Left kidney (tissue), 2 donors: ENCODE measurements around the gene MAPRE3. TPM values are rescaled to one million over a fixed set of nuclear protein-coding genes. Genes with fewer than 3 reads are reported as not detected.

Experiments
- DNase-seq: peaks from one replicate; pipeline ENCODE4 v3.0.0-alpha.2; 2013
- polyA plus RNA-seq: library from polyadenylated mRNA; unstranded; fragments of 120-200 nt; gene quantifications from one replicate; pipeline ENCODE4 v1.2.1, GENCODE V29; 2013; ENCODE audit not compliant: insufficient read length

The MAPRE3 gene
- polyA plus RNA-seq, 1 donor, result 12.2 TPM

DNA sequence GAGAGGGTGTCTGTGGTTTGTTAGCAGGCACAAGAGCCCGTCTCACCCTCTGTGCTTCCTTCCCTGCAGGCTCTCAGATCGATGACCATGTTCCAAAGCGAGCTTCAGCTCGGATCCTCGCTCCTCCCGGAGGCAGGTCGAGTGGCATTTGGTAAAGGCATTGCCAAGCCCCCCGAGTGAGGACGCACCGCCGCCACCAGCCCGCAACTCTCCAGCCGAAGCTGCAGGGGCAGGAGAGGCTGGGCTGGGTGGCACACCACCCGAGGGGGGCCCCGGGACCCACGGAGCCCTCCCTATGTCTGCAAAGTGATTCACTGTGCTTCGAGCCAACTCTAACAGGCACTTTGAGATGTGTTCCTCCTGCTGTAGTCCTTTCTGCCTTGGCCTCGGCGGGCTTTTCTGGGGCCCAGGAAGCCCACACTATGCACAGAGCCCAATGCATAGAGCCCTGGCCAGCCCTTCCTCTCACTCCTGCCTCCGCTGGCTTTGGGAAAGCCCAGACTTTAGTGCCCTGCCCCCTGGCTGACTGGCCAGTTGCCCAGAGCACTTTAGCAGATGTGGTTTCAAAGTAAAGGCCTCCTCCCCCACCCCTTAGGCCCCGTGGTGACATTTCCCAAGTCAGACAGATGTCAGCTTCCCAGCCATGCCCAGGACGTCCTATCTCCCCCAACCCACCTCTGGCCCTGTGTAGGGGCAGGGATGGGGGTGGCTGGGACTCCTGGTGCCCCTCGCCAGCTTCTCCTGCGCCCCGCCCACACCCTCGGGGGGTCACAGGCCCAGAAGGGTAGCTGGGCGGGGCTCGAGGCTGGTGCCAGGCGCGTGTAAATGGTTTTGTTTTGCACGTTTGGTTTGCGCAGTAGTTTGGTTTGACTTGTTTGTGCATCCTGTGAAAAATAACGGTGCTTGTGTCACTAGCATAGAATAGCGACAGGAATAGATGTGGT lies 23.3 kb upstream of the MAPRE3 start:
- DNase-seq, result no peak

DNA sequence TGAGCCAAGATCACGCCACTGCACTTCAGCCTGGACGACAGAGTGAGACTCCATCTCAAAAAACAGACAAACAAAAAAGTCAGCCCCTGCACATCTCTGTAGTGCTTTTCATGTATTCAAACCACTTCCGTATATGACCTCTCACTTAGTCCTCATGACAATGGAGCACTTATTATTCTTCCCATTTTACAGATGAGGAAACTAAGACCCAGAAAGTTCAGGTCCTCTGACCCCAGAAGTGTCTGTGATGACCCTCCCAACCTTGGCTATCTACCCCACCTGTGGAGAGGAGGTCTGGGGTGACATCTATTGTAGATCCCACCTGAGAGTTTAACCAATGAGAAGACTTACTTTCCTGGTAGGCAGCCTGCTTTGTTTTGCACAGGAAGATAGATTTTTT lies 21.6 kb upstream of the MAPRE3 start:
- no peak for DNase-seq

DNA sequence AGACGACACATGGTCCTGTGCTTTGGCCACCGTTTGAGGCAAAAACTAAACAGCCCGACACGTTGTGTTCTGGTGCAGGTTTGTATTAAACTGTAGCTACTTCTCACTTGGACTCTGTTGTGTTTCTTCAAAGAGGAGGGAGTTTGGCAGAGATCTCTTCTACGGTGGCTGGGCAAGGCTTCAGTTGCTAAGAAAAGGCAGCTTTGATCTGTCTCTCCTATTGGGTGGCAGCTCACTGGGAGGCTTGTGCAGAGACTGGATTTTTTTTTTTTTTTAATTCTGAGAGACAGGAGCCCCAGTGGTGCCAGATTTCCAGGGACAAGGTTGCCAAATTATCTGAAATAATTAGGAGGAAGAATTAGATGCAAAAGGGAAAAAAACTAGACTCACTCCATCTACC lies 20.2 kb upstream of the MAPRE3 start:
- no peak for DNase-seq

DNA sequence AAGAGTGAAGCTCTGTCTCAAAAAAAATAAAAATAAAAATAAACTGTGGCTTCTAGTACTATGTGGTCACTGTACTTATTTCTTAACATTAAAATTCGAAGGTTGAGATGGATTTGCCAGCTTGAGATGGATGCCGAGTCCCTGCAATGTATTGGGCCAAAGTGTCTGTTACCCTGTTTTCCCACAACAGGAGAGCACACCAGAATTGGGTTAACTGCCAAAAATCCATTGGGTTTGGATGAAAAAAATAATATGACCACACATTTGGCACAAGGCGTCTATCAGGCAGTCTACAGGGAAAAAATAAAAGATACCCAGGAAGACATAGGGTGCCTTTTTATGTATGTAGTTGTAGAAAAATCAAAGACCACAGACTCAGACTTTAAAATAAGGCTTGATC lies 19.2 kb upstream of the MAPRE3 start:
- DNase-seq, result no peak

DNA sequence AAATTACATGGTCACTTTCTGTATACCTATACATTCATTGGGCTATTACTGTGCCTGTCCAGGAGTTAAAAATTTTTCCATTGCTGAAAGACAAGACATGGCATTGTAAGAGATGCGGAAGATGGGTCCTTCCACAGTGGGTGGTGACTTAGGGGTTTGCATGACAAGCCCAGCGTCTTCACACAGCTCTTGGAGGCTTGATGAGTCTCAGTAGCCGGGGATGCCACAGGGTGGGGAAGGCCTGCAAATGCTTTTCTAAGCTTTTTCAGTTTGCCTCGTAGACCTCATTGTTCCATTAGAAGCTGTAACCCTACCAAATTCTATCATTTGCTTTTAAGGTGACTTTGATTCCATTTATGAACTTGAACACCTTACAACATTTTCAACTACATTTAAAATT lies 18.1 kb upstream of the MAPRE3 start:
- no peak for DNase-seq

DNA sequence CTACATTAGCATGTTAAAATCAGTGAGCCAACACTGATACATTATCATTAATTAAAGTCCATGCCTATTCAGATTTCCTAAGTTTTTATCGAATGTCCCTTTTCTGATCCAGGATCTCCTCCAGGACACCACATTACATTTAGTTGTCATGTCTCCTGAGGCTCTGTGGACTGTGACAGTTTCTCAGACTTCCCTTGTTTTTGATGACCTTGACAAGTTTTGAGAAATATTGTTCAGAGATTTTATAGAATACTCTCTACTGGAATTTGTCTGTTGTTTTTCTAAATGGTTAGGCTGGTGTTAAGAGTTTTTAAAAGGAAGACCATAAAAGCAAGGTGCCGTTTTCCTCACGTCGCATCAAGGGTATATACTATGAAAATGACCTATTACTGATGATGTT lies 16.3 kb upstream of the MAPRE3 start:
- no peak for DNase-seq

DNA sequence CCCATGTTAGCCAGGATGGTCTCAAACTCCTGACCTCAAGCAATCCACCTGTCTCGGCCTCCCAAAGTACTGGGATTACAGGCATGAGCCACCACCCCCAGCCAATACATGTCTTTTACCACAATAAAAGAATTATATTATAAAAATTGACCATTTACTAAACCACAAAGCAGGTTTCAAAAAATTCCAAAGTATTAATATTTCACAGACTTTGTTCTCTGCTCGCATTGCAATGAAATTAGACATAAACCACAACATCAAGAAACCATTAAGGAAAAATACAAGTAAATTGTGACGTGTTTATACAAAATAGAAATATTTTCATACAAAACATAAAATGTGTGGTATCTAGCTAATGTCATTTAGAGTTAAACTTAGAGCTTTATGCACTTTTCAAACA lies 13.4 kb upstream of the MAPRE3 start:
- no peak for DNase-seq

DNA sequence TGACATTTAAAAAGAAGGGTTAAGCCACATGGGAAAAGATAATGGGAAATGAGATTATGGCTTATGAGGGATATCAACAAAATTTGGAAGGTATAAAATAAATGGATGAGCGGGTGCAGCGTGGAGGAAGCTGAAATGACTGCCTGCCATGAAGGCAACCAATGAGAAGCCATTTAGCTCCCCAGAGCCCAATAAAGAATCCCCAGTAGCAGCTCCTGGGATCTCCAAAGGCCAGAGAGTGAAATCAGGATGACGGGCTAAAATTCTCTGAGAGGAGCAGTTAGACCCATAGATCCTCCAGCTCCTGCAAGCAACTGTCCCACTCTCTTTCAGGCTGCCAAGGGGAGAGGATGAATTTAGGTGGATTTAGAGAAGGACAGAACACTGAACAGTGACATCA lies 12.9 kb upstream of the MAPRE3 start:
- no peak for DNase-seq

DNA sequence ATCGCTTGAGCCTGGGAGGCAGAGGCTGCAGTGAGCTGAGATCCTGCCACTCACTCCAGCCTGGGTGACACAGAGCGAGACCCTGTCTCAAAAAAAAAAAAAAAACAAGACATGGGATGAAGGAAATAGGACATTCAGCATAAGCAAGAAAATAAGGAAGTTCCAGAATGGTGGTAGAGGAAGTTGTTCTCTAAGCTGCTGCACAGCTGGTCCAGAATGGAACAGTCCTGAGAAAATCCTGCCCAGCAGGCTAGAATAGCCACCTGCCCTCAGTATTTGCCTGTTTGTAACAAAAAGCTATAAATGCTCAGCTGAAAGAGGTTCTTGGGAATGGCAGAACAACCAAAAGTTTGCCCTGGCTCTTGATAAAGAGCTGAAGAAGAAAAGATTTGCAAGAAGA lies 11.1 kb upstream of the MAPRE3 start:
- DNase-seq, result no peak

DNA sequence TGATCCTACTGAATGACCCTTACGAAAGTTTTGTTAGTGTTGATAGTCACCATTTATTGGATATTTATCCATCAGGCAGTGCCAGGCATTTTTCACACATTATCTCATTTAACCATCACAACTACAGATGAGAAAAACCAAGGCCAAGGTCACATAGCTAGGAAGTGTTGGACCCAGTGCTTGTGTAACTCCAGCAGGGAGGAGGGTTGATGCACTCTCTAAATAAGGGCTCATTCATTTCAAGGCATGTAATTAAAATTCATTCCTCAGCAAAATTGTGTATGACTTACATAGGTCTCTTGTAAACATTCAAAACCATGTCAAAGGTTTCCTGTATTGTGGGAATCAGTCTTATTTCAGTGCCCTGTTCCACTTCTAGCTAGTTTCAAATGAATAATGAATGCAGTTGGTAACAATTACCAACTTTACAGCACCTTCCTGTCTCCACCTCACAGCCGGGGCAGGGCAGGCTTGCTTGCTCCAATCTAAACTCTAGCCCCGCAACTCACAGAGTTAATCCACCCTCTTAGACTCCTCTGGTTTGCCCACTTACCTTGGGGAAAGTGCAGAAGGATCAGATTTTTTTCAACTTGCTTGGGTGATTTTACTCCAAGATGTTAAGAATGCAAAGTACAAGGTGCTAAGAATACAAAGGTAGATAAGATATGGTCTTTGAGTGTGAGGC lies 5.8 kb upstream of the MAPRE3 start:
- DNase-seq, result no peak

DNA sequence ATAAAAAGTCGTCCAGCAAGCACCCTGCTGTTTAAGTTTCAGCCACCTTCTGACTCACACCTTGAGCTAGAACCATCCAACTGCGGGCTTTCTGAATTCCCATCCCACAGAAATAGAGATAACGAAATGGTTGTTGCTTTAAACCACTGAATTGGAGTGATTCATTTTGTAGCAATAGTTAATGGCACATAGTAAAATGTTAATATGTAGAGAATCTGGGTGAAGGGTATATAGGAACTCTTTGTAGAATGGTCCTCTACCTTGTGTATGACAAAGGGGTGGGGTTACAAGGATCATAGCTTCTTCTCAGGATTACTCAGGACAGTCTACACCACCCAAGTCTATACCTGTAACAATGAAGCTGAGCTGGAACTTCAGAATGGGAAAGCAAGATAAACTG lies 2.4 kb upstream of the MAPRE3 start:
- DNase-seq, result no peak

DNA sequence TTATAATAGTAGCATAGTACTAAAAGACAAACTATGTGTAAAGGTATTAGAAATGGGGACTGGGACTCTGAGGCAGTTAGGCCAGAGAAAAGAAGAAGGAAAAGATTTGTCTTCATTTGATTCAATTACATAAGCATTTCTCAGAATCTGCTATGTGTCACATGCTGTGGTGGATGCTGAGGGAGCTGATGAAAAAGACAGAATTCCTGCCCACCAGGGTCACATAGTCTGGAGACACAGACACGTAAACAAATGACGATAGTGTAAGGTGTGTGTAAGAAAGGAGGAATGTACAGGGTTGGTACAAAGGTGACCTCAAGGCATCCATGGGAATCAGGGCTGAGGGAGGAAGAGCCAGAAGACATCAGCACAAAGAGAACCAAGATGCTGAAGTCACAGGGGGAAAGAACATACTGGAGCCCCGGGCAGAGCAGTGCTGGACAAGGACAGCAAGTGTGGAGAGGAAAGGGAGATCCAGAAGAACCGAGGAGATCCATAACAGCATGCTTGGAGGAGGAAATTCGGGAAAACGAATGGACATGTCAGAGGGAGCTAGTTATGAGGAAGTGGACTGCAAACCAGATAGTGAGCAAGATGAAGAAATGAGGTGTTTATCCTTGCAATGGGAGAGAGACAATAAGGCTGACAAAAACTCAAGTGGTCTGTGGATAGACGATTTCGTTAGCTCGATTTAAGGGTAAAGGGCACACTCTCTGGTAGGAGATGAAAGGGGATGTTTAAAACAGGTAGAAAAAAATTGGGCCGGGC lies 1.2 kb upstream of the MAPRE3 start:
- no peak for DNase-seq

DNA sequence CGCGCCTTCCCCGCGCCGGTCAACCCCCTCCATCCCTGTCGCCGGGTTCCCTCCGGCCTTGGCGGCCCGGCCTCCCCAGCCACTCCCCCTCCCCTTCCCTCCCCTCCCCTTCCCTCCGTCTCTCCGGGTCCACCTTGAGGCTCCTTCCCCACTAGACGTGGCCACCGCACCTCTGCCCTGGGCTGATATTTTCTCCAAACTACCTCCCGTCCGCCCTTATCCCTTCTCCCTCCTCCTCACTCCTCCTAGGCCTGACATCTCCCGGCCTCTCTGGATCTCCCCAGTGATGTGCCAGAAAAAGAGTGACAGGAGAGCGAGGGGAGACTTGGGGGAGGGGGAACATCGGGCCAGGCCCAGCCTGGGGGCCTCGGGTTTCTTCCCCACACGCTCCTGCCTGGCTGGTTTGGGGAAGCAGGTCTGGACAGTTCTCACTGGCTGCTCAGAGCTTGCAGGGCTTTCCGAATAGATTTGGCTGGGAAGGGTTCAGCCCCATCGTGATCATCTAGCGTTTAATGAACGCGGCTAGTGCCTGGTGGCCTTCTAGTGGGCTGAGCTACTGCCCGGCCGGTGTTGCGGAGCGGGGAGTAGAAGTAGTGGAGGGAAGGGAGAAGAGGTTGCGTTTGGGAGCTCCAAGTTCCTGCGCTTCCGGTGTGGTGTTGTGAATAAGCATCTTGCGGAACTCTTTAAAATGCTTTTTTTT lies 641 bp downstream of the MAPRE3 start:
- peak; percentile 7 for DNase-seq

DNA sequence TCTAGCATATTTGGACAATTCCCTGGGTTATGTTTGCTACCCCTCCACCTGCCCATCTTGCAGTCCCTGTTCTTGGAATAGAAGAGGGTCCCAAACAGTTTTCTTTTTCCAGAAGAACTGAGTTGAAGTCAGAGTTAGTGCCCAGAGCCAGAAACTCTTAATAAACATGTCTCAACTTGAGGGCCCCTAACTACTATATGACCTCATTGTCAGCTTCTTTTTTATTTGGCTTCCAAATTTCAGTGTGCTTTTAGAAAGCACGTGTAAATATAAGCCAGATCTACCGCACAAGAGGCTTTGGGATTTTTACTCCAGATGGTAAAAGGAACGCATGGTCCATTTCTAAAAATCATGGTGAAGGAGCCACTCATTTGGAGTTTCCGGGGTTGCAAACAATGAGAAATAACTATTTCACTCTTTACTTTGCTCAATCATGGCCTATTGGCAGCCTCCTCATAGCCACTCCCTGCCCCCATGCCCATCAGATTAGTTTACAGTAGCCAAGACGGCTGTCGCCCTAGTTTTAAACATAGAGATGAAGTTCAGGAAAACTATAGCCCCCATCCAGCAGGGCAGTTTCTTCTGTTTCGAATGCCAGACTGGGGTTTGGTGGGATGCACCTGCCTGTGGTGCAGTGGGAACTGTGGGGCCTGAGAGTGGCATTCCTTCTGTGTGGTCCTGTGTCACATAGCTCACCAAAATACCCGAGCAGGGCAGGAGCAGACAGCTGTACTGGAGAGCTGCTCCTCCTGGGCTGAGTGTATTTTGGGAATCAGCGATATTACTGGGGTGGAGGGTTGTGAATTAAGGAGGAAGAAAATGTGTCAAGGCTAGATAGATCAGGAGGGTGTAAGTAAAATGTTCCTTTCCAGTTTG lies 1.7 kb downstream of the MAPRE3 start:
- DNase-seq, result no peak

DNA sequence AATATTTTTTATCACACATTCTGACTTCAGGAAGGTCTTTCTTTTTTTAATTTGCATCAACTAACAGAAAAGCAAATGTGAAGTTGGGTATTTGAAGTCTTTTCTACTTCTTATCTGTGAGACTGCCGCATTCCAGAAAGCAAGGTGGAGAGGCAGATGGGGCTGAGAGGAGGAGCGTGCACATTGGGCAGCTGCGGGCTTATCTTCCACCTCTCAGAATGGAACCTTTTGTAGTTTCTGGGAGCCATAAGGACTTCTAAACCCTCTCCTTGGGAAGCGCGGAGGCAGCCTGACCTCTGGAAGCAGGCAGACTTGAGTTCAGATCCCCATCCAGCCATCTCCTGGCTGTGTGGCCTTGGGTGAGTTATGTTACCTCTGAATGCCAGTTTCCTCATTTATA lies 3.9 kb downstream of the MAPRE3 start:
- DNase-seq, result no peak

DNA sequence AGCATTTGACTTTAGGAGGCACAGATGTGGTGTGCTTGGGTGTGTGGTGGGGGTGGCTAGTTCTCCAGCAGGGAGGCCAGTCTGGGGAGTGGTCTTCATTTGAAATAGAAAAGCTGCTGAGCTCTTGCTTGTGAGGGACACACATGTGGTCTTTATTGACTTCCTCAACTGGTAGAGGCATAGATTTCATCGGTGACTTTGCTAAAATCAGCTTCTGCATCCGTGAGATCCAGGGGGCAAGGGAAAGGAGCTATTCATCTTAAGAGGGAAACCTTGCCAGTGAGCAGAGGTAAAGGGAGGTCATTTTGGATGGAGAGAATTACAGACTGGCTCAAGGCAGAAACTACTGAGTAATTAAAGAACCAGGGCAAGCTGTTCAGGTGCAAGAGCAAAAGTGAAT lies 4.7 kb downstream of the MAPRE3 start:
- no peak for DNase-seq

DNA sequence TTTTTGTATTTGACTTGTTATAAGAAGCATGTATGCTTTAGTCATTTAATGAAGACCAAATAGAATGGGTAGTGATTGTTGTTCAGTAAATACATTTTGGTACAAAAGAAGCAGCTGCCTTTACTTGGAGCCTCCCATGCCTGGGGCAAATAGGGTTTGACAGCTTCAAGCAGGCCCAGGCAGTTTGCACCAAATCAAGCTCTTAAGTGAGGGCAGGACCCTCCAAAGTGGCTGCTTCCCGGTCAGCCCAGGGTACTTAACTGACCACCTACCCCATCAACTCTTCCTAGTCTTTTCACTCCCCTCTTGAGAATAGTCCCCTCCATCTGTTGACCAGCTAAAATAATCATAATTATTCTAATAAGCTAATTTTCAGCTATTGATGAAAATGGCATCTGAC lies 5.2 kb downstream of the MAPRE3 start:
- DNase-seq, result no peak

DNA sequence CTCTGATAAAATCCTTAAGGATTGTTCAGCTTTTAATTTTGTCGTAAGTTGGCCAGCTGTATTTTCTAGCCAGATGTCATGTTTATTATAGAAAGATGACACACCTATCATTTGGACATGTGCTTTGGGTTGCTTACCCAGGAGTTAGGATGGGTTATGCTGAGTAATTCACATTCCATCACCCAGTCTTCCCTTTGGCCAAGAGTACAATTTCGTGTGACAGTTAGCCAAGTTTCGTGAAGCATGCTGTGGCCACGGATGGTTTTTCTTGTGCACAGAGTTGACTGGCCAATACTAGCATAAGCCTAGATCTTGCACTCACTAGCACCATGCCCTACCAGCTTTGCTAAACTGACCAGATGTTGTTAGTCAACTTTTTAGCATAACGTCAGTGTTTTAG lies 5.8 kb downstream of the MAPRE3 start:
- DNase-seq, result no peak

DNA sequence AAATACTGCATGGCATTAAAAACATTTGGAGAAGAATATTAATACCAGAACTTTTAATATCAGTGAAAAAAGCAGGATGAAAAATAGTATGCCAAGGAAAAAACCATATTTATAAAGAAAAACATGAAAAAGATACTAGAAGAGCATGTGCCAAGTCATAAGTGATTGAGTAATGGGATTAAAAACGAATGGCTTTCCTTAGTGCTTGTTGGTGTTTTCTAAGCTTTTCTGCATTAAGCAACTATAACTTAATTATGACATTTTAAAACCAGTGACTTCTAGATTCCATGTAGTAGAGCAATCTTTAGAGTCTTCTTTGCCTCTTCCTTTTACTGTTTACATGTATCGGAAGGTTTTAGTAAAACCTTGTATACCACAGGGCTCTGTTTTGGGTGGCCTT lies 6.6 kb downstream of the MAPRE3 start:
- DNase-seq, result no peak

DNA sequence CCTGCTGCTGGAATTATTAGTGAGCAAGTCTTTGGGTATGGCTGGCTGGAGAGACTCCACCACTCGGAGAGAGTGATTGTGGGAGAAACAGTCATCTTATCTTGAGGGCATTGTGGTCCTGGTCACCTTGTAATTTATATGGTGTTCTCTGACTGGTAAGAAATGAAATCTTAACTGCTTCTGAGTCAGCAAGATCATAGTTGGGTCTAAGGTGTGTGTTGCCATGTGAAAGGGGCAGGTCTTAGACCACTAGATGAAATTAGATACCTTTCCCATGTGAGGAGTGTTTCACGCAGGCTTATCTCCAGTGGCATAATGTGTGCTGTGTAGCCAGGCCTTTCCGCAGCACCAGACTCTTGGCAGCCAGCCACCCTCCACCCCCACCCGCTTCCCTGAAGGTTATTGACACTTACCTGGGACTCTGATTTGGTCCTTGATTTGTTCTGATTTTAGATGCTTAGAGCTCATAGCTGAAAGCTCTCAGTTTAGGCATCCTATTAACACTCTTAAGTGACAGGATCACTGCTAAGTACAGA lies 7.7 kb downstream of the MAPRE3 start:
- peak; percentile 5 for DNase-seq

DNA sequence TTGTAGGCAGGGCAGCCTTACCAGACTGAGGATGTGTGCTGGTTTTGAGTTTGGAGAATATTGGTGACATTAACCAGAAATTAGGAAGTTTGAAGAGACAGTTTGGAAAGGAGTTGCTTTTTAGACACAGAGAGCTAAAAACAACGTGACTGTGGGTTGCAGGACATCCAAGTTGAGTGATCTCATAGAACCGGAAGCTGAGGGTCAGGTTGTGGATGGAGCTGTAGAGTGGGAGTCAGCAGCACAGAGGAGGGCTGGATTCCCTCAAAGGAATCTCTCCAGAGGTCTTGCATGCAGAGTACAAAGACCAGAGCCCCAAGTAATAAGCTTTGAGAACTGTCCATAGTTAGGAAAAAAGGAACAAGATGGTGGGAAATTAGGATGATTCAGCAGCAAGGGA lies 9.3 kb downstream of the MAPRE3 start:
- no peak for DNase-seq
